SK-N-SH treated with all-trans-retinoic acid at 6 μM for 48 hours (cell line): ENCODE results near the gene TRABD2B.

ENCODE experiments used
- ARNTL ChIP-seq: fragments of 450-650 bp; formaldehyde crosslinking; IDR thresholded peaks from 2 replicates; pipeline ENCODE4 v1.5.0; 2020; ENCODE audit warnings: low read depth, mild to moderate bottlenecking, moderate library complexity, borderline replicate concordance
- CSDC2 ChIP-seq: fragments of 250-450 bp; sonication (Bioruptor Pico); IDR thresholded peaks from 2 replicates; pipeline ENCODE4 v1.5.0; 2020; ENCODE audit warnings: mild to moderate bottlenecking, moderate library complexity
- RARB ChIP-seq: fragments of 250-450 bp; sonication (Bioruptor Pico); IDR thresholded peaks from 2 replicates; pipeline ENCODE4 v1.8.0; 2021; ENCODE audit warnings: mild to moderate bottlenecking, moderate library complexity
- ZC3H10 ChIP-seq: fragments of 250-450 bp; sonication (Bioruptor Pico); IDR thresholded peaks from 2 replicates; pipeline ENCODE4 v1.5.1; 2021; ENCODE audit warnings: mild to moderate bottlenecking, moderate library complexity
- ZFP30 ChIP-seq: fragments of 450-650 bp; formaldehyde crosslinking; IDR thresholded peaks from 2 replicates; pipeline ENCODE4 v1.5.0; 2022; ENCODE audit warnings: mild to moderate bottlenecking, moderate library complexity
- ZNF565 ChIP-seq: fragments of 450-650 bp; formaldehyde crosslinking; conservative IDR thresholded peaks from 2 replicates; pipeline ENCODE4 v1.5.0; 2020; ENCODE audit warnings: low read depth, mild to moderate bottlenecking, moderate library complexity
- TF ChIP-seq, protein P1 (sequence below): fragments of 250-450 bp; sonication (Bioruptor Pico); IDR thresholded peaks from 2 replicates; pipeline ENCODE4 v1.8.0; 2021; ENCODE audit warnings: low read depth, mild to moderate bottlenecking, moderate library complexity, borderline replicate concordance
- TF ChIP-seq, protein P2 (sequence below): fragments of 250-450 bp; sonication (Bioruptor Pico); IDR thresholded peaks from 2 replicates; pipeline ENCODE4 v1.5.1; 2020; ENCODE audit warnings: low read depth, mild to moderate bottlenecking, moderate library complexity

DNA sequence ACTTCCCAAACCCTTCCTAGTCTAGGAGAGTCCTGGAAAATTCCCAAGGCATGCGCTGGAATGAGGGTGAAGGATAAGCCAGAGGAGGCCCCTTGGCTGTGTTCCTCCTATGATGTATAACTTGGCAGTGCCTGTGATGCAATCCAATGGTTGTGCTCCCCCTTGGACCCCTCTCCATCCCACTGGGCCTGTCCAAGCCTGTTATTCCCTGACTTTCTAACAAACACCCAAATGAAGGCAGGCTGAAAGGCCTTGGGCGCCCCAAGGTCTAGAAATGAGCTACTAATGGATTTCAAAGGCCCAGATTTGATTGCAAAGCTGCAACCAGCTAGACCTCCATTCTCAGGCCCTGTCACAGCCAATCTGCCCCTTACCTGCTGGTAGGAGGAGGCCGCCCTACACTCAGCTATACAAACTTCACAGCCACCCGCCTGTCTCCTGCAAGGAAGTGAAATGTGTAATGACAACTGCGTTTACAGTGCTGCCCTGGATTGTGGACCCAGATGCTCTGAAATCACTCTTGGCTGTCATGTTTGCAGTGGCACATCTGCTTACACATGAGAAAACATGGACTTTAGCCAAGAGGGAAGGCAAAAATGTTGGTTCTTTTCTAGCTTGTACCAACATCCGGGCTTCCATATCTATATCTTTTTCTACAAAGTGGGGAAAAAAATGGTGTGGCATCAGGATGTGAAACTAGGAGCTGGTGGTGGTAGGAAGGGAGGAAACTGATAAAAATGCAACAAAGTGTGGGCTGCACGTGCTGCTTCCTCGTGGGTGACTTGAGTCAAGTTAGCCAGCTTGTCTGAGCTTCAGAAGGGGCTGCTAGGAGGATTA is 130.4 kb downstream of the TRABD2B start:
- TF ChIP-seq ZC3H10 (CRISPR knock-in tag) (no peak), RARB (CRISPR knock-in tag) (no peak), ZFP30 (CRISPR knock-in tag) (no peak), ARNTL (CRISPR knock-in tag) (no peak), ZNF565 (CRISPR knock-in tag) (no peak), CSDC2 (no peak)
- TF ChIP-seq, protein P1, sequence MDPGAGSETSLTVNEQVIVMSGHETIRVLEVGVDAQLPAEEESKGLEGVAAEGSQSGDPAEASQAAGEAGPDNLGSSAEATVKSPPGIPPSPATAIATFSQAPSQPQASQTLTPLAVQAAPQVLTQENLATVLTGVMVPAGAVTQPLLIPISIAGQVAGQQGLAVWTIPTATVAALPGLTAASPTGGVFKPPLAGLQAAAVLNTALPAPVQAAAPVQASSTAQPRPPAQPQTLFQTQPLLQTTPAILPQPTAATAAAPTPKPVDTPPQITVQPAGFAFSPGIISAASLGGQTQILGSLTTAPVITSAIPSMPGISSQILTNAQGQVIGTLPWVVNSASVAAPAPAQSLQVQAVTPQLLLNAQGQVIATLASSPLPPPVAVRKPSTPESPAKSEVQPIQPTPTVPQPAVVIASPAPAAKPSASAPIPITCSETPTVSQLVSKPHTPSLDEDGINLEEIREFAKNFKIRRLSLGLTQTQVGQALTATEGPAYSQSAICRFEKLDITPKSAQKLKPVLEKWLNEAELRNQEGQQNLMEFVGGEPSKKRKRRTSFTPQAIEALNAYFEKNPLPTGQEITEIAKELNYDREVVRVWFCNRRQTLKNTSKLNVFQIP (CRISPR knock-in tag): no peak
- TF ChIP-seq, protein P2, sequence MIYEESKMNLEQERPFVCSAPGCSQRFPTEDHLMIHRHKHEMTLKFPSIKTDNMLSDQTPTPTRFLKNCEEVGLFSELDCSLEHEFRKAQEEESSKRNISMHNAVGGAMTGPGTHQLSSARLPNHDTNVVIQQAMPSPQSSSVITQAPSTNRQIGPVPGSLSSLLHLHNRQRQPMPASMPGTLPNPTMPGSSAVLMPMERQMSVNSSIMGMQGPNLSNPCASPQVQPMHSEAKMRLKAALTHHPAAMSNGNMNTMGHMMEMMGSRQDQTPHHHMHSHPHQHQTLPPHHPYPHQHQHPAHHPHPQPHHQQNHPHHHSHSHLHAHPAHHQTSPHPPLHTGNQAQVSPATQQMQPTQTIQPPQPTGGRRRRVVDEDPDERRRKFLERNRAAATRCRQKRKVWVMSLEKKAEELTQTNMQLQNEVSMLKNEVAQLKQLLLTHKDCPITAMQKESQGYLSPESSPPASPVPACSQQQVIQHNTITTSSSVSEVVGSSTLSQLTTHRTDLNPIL (CRISPR knock-in tag): no peak
